GM23338 (cell line): ENCODE data around the gene ROR1. TPM values are rescaled to one million over a fixed set of nuclear protein-coding genes. Genes with fewer than 3 reads are reported as not detected.

ENCODE experiments used
- ATAC-seq: fragments of 200-7000 bp; cut with Tn5 transposase; 3 replicates; pipeline ENCODE4 v1.9.1; 2020
- DNase-seq: peaks from one replicate; pipeline ENCODE4 v3.0.0-alpha.2; 2015; ENCODE audit warnings: low spot score
- H2AFZ ChIP-seq: fragments of 200-600 bp; sonication (generic); 2 replicates; pipeline ENCODE4 v1.8.0; 2016; ENCODE audit warnings: antibody characterized with exemption, mild to moderate bottlenecking, moderate library complexity
- H3F3A ChIP-seq: fragments of 200-600 bp; sonication (generic); replicated peaks from 2 replicates; pipeline ENCODE4 v1.8.0; 2017; ENCODE audit warnings: antibody characterized with exemption, mixed run types, low read depth
- H3K27ac ChIP-seq: fragments of 200-600 bp; sonication (generic); 2 replicates; pipeline ENCODE4 v1.6.1; 2016; ENCODE audit warnings: low read depth
- H3K27me3 ChIP-seq: fragments of 200-600 bp; sonication (generic); 2 replicates; pipeline ENCODE4 v1.8.0; 2016; ENCODE audit warnings: mild to moderate bottlenecking, mixed run types, moderate library complexity; ENCODE audit not compliant: insufficient read depth
- H3K36me3 ChIP-seq: fragments of 200-600 bp; sonication (generic); 2 replicates; pipeline ENCODE4 v1.8.0; 2016; ENCODE audit warnings: mild to moderate bottlenecking; ENCODE audit not compliant: insufficient read depth
- H3K4me1 ChIP-seq: fragments of 200-600 bp; sonication (generic); 2 replicates; pipeline ENCODE4 v1.8.0; 2016; ENCODE audit warnings: mild to moderate bottlenecking, moderate library complexity; ENCODE audit not compliant: insufficient read depth
- H3K4me2 ChIP-seq: fragments of 200-600 bp; sonication (generic); 2 replicates; pipeline ENCODE4 v1.7.1; 2017; ENCODE audit warnings: mixed run types
- H3K4me3 ChIP-seq: fragments of 200-600 bp; sonication (generic); 2 replicates; pipeline ENCODE4 v1.6.1; 2016; ENCODE audit warnings: mixed run types
- H3K79me2 ChIP-seq: fragments of 200-600 bp; sonication (generic); replicated peaks from 2 replicates; pipeline ENCODE4 v1.8.0; 2017; ENCODE audit warnings: mild to moderate bottlenecking; ENCODE audit not compliant: insufficient read depth
- H3K9me2 ChIP-seq: fragments of 200-600 bp; sonication (generic); 2 replicates; pipeline ENCODE4 v1.8.0; 2017; ENCODE audit not compliant: insufficient read depth
- H4K20me1 ChIP-seq: fragments of 200-600 bp; sonication (generic); replicated peaks from 2 replicates; pipeline ENCODE4 v1.8.0; 2017; ENCODE audit warnings: mild to moderate bottlenecking; ENCODE audit not compliant: insufficient read depth
- H3K27ac Mint-ChIP-seq: 2 replicates; pipeline ENCODE4 v1.8.0; 2020; ENCODE audit warnings: inconsistent platforms, mild to moderate bottlenecking, moderate library complexity, mixed read lengths
- H3K27me3 Mint-ChIP-seq: 3 replicates; pipeline ENCODE4 v1.8.0; 2022; ENCODE audit warnings: low read depth, mild to moderate bottlenecking, moderate library complexity, mixed read lengths, inconsistent platforms; ENCODE audit not compliant: insufficient read depth, poor library complexity
- H3K36me3 Mint-ChIP-seq: 3 replicates; pipeline ENCODE4 v1.8.0; 2021; ENCODE audit warnings: low read depth, mild to moderate bottlenecking, inconsistent platforms, moderate library complexity, mixed read lengths
- H3K4me1 Mint-ChIP-seq: 3 replicates; pipeline ENCODE4 v1.8.0; 2020; ENCODE audit warnings: mild to moderate bottlenecking, inconsistent platforms, mixed read lengths
- H3K4me3 Mint-ChIP-seq: 3 replicates; pipeline ENCODE4 v1.8.0; 2021; ENCODE audit warnings: moderate library complexity, mild to moderate bottlenecking, inconsistent platforms, mixed read lengths
- H3K9me3 Mint-ChIP-seq: 3 replicates; pipeline ENCODE4 v1.8.0; 2020; ENCODE audit warnings: moderate library complexity, mild to moderate bottlenecking, inconsistent platforms, mixed read lengths
- CREB1 ChIP-seq: fragments of 250-450 bp; sonication (Bioruptor Pico); IDR thresholded peaks from 2 replicates; pipeline ENCODE4 v1.5.0; 2020; ENCODE audit warnings: low read depth, mild to moderate bottlenecking, moderate library complexity
- EZH2 ChIP-seq: fragments of 200-600 bp; sonication (generic); IDR thresholded peaks from one replicate; pipeline ENCODE4 v1.8.0; 2017; ENCODE audit warnings: antibody characterized with exemption, mild to moderate bottlenecking, low read depth; ENCODE audit not compliant: unreplicated experiment
- EZH2phosphoT487 ChIP-seq: fragments of 200-600 bp; sonication (generic); IDR thresholded peaks from one replicate; pipeline ENCODE4 v1.8.1; 2018; ENCODE audit warnings: antibody characterized with exemption; ENCODE audit not compliant: unreplicated experiment
- JUNB ChIP-seq: IDR thresholded peaks from one replicate; pipeline ENCODE4 v1.6.1; 2016; ENCODE audit warnings: antibody characterized with exemption; ENCODE audit not compliant: unreplicated experiment
- NANOG ChIP-seq: IDR thresholded peaks from 2 replicates; pipeline ENCODE4 v1.6.1; 2016; ENCODE audit warnings: antibody characterized with exemption, borderline replicate concordance
- polyA plus RNA-seq: library from polyadenylated mRNA; unstranded; fragments of >200 nt; fragmentation: Nextera tagmentation; extraction: Ambion mirVana; gene quantifications from 2 replicates; pipeline ENCODE4 v1.2.1, GENCODE V29; 2016
- total RNA-seq: library from RNA; depleted of rRNA; stranded (reverse); fragments of >200 nt; shearing (Covaris generic); gene quantifications from 2 replicates; pipeline ENCODE4 v1.2.3, GENCODE V29; 2014
- TF ChIP-seq, protein P1 (sequence below): IDR thresholded peaks from one replicate; pipeline ENCODE4 v1.6.1; 2018; ENCODE audit warnings: antibody characterized with exemption; ENCODE audit not compliant: unreplicated experiment
- TF ChIP-seq, protein P2 (sequence below): fragments of 250-450 bp; sonication (Bioruptor Pico); IDR thresholded peaks from 2 replicates; pipeline ENCODE4 v1.5.0; 2020; ENCODE audit warnings: mild to moderate bottlenecking, moderate library complexity
- TF ChIP-seq, protein P3 (sequence below), 2 experiments: fragments of 200-600 bp in 1 of 2; sonication (generic) in 1 of 2; conservative IDR thresholded peaks; 2 replicates each; pipeline versions ENCODE4 v1.5.1 to v1.6.1; 2016 to 2017; ENCODE audit warnings: antibody characterized with exemption in 2 of 2, low read depth in 2 of 2, mild to moderate bottlenecking in 2 of 2, moderate library complexity in 1 of 2

ROR1 gene
- total and polyA plus RNA-seq, 2 experiments from 2014 or later = 59.7 to 96.0 TPM

DNA sequence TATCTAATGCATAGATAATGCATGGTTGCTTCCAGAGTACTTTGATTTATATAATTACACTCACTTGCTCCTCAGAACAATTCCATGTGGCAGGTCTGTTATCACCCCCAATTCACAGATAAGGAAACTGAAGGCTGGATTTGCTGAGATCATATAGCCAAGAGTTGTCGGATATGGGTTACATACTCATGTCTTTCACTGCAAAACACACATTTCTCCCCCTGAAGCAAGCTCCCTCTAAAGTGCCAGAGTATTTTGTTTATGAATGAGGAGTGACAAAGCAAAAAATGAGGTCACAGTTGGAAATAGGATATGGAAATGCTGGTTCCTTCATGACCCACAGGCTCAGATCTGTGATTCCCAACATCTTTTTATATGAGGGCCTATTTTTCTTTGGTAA lies 134.2 kb downstream of the ROR1 start:
- Histone ChIP-seq H3K4me3 (peak overlapping the region; percentile 18; the same call in 1 of the 2 replicates), H3K27ac (peak overlapping the region; percentile 88), H3F3A (no peaks in the 10 kb centered on the region; the same call in 1 of the 2 replicates), H2AFZ (no peak overlapping the region), H3K4me2 (peak overlapping the region; percentile 35), H3K36me3 (no peaks in the 10 kb centered on the region), H3K4me1 (peaks cover 81% of the 10 kb centered on the region), H3K79me2 (peaks cover 94% of the 10 kb centered on the region), H3K9me2 (no peaks in the 10 kb centered on the region), H4K20me1 (no peaks in the 10 kb centered on the region), H3K27me3 (no peaks in the 10 kb centered on the region)
- DNase-seq (peak; percentile 54), ATAC-seq (peak; percentile 20)
- H3K27ac Mint-ChIP-seq = peak overlapping the region; percentile 99
- H3K36me3 Mint-ChIP-seq = no peaks in the 10 kb centered on the region
- H3K9me3 Mint-ChIP-seq = no peaks in the 10 kb centered on the region
- peak overlapping the region; percentile 46 for H3K4me3 Mint-ChIP-seq
- TF ChIP-seq, protein P1, sequence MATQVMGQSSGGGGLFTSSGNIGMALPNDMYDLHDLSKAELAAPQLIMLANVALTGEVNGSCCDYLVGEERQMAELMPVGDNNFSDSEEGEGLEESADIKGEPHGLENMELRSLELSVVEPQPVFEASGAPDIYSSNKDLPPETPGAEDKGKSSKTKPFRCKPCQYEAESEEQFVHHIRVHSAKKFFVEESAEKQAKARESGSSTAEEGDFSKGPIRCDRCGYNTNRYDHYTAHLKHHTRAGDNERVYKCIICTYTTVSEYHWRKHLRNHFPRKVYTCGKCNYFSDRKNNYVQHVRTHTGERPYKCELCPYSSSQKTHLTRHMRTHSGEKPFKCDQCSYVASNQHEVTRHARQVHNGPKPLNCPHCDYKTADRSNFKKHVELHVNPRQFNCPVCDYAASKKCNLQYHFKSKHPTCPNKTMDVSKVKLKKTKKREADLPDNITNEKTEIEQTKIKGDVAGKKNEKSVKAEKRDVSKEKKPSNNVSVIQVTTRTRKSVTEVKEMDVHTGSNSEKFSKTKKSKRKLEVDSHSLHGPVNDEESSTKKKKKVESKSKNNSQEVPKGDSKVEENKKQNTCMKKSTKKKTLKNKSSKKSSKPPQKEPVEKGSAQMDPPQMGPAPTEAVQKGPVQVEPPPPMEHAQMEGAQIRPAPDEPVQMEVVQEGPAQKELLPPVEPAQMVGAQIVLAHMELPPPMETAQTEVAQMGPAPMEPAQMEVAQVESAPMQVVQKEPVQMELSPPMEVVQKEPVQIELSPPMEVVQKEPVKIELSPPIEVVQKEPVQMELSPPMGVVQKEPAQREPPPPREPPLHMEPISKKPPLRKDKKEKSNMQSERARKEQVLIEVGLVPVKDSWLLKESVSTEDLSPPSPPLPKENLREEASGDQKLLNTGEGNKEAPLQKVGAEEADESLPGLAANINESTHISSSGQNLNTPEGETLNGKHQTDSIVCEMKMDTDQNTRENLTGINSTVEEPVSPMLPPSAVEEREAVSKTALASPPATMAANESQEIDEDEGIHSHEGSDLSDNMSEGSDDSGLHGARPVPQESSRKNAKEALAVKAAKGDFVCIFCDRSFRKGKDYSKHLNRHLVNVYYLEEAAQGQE = no peak
- TF ChIP-seq EZH2 (no peak), EZH2phosphoT487 (no peak), NANOG (peak; percentile 48; the same call in 1 of the 2 replicates), CREB1 (CRISPR knock-in tag) (peak; percentile 54), JUNB (no peak)
- TF ChIP-seq, protein P2, sequence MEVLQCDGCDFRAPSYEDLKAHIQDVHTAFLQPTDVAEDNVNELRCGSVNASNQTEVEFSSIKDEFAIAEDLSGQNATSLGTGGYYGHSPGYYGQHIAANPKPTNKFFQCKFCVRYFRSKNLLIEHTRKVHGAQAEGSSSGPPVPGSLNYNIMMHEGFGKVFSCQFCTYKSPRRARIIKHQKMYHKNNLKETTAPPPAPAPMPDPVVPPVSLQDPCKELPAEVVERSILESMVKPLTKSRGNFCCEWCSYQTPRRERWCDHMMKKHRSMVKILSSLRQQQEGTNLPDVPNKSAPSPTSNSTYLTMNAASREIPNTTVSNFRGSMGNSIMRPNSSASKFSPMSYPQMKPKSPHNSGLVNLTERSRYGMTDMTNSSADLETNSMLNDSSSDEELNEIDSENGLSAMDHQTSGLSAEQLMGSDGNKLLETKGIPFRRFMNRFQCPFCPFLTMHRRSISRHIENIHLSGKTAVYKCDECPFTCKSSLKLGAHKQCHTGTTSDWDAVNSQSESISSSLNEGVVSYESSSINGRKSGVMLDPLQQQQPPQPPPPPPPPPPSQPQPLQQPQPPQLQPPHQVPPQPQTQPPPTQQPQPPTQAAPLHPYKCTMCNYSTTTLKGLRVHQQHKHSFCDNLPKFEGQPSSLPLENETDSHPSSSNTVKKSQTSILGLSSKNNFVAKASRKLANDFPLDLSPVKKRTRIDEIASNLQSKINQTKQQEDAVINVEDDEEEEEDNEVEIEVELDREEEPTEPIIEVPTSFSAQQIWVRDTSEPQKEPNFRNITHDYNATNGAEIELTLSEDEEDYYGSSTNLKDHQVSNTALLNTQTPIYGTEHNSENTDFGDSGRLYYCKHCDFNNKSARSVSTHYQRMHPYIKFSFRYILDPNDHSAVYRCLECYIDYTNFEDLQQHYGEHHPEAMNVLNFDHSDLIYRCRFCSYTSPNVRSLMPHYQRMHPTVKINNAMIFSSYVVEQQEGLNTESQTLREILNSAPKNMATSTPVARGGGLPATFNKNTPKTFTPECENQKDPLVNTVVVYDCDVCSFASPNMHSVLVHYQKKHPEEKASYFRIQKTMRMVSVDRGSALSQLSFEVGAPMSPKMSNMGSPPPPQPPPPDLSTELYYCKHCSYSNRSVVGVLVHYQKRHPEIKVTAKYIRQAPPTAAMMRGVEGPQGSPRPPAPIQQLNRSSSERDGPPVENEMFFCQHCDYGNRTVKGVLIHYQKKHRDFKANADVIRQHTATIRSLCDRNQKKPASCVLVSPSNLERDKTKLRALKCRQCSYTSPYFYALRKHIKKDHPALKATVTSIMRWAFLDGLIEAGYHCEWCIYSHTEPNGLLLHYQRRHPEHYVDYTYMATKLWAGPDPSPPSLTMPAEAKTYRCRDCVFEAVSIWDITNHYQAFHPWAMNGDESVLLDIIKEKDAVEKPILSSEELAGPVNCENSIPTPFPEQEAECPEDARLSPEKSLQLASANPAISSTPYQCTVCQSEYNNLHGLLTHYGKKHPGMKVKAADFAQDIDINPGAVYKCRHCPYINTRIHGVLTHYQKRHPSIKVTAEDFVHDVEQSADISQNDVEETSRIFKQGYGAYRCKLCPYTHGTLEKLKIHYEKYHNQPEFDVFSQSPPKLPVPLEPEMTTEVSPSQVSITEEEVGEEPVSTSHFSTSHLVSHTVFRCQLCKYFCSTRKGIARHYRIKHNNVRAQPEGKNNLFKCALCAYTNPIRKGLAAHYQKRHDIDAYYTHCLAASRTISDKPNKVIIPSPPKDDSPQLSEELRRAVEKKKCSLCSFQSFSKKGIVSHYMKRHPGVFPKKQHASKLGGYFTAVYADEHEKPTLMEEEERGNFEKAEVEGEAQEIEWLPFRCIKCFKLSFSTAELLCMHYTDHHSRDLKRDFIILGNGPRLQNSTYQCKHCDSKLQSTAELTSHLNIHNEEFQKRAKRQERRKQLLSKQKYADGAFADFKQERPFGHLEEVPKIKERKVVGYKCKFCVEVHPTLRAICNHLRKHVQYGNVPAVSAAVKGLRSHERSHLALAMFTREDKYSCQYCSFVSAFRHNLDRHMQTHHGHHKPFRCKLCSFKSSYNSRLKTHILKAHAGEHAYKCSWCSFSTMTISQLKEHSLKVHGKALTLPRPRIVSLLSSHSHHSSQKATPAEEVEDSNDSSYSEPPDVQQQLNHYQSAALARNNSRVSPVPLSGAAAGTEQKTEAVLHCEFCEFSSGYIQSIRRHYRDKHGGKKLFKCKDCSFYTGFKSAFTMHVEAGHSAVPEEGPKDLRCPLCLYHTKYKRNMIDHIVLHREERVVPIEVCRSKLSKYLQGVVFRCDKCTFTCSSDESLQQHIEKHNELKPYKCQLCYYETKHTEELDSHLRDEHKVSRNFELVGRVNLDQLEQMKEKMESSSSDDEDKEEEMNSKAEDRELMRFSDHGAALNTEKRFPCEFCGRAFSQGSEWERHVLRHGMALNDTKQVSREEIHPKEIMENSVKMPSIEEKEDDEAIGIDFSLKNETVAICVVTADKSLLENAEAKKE = no peak
- TF ChIP-seq, protein P3, sequence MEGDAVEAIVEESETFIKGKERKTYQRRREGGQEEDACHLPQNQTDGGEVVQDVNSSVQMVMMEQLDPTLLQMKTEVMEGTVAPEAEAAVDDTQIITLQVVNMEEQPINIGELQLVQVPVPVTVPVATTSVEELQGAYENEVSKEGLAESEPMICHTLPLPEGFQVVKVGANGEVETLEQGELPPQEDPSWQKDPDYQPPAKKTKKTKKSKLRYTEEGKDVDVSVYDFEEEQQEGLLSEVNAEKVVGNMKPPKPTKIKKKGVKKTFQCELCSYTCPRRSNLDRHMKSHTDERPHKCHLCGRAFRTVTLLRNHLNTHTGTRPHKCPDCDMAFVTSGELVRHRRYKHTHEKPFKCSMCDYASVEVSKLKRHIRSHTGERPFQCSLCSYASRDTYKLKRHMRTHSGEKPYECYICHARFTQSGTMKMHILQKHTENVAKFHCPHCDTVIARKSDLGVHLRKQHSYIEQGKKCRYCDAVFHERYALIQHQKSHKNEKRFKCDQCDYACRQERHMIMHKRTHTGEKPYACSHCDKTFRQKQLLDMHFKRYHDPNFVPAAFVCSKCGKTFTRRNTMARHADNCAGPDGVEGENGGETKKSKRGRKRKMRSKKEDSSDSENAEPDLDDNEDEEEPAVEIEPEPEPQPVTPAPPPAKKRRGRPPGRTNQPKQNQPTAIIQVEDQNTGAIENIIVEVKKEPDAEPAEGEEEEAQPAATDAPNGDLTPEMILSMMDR (conservative IDR thresholded peaks at IDR 0.05; ENCODE audit: low read depth in 2 of 2) = no peak
- H3K4me1 Mint-ChIP-seq = peaks cover 93% of the 10 kb centered on the region
- H3K27me3 Mint-ChIP-seq = peaks cover 8% of the 10 kb centered on the region
